ENCODE data around the gene DGKI. TPM values are rescaled to one million over a fixed set of nuclear protein-coding genes. Genes with fewer than 3 reads are reported as not detected.

The DGKI gene
- total RNA-seq, 2 donors from 2014 or later: 0.04 to 0.64 TPM

DNA sequence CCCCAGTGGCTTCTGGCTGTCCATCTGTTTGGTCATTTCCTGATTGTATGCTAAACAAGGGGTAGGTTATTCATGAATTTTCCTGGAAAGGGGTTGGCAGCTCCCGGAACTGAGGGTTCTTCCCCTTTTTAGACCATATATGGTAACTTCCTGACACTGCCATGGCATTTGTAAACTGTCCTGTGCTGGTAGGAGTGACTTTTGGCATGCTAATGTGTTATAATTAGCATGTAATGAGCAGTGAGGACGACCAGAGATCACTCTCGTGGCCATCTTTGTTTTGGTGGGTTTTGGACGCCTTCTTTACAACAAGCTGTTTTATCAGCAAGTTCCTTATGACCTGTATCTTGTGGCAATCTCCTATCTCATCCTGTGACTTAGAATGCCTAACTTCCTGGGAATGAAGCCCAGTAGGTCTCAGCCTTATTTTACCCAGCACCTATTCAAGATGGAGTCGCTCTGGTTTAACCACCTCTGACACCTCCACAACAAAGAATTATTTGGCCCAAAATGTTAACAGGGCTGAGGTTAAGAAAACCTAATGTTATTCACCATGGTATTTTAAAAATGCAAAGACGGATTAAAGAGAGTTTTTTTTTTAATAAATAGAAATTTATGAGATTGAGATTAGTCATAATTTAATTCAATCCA is 500.9 kb downstream of the DGKI start:
- H3K27me3 Mint-ChIP-seq (ENCODE audit: insufficient read depth): peaks cover 34% of the 10 kb centered on the region
- Histone ChIP-seq H3K27ac (ENCODE audit: low read depth, low read length) (no peak overlapping the region), H3K4me3 (ENCODE audit: low read length) (no peak overlapping the region), H3K4me1 (ENCODE audit: control insufficient read depth, insufficient read depth, low read length) (no peaks in the 10 kb centered on the region), H3K27me3 (ENCODE audit: control insufficient read depth, insufficient read depth, low read length, poor library complexity, severe bottlenecking) (no peaks in the 10 kb centered on the region), H3K9me3 (ENCODE audit: control insufficient read depth, low read length) (no peaks in the 10 kb centered on the region), H3K36me3 (ENCODE audit: control insufficient read depth, insufficient read depth, low read length) (no peaks in the 10 kb centered on the region), H3K9ac (ENCODE audit: extremely low read depth, low read length, poor library complexity, severe bottlenecking) (no peak overlapping the region)
- no peak for DNase-seq
- H3K36me3 Mint-ChIP-seq (ENCODE audit: low read depth): no peaks in the 10 kb centered on the region
- WGBS, 2 experiments (ENCODE audit: insufficient coverage in 1 of 2, insufficient read length in 1 of 2): 84 to 100% methylated on average over 2 to 6 of the region's 6 CpGs
- TF ChIP-seq, protein P1, sequence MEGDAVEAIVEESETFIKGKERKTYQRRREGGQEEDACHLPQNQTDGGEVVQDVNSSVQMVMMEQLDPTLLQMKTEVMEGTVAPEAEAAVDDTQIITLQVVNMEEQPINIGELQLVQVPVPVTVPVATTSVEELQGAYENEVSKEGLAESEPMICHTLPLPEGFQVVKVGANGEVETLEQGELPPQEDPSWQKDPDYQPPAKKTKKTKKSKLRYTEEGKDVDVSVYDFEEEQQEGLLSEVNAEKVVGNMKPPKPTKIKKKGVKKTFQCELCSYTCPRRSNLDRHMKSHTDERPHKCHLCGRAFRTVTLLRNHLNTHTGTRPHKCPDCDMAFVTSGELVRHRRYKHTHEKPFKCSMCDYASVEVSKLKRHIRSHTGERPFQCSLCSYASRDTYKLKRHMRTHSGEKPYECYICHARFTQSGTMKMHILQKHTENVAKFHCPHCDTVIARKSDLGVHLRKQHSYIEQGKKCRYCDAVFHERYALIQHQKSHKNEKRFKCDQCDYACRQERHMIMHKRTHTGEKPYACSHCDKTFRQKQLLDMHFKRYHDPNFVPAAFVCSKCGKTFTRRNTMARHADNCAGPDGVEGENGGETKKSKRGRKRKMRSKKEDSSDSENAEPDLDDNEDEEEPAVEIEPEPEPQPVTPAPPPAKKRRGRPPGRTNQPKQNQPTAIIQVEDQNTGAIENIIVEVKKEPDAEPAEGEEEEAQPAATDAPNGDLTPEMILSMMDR (conservative IDR thresholded peaks at IDR 0.05): no peak
- no peaks in the 10 kb centered on the region for H3K9me3 Mint-ChIP-seq
- H3K4me1 Mint-ChIP-seq: peaks cover 13% of the 10 kb centered on the region
- H3K27ac Mint-ChIP-seq: no peak overlapping the region
- no peak overlapping the region for H3K4me3 Mint-ChIP-seq

- Mint-ChIP-seq H3K27me3 (ENCODE audit: insufficient read depth) (peaks cover 34% of the 10 kb centered on the region), H3K9me3 (no peaks in the 10 kb centered on the region), H3K4me1 (peaks cover 13% of the 10 kb centered on the region), H3K27ac (no peak within 1 kb of the TSS), H3K36me3 (ENCODE audit: low read depth) (no peaks in the 10 kb centered on the region), H3K4me3 (peak within 1 kb of the TSS; percentile 64)
- Histone ChIP-seq H3K4me1 (ENCODE audit: control insufficient read depth, insufficient read depth, low read length) (no peaks in the 10 kb centered on the region), H3K36me3 (ENCODE audit: control insufficient read depth, insufficient read depth, low read length) (no peaks in the 10 kb centered on the region), H3K9me3 (ENCODE audit: control insufficient read depth, low read length) (no peaks in the 10 kb centered on the region), H3K4me3 (ENCODE audit: low read length) (peak within 1 kb of the TSS; percentile 82), H3K27ac (ENCODE audit: low read depth, low read length) (peak within 1 kb of the TSS; percentile 68), H3K27me3 (ENCODE audit: control insufficient read depth, insufficient read depth, low read length, poor library complexity, severe bottlenecking) (no peaks in the 10 kb centered on the region), H3K9ac (ENCODE audit: extremely low read depth, low read length, poor library complexity, severe bottlenecking) (no peak within 1 kb of the TSS)
- peak; percentile 89 for DNase-seq
- TF ChIP-seq, protein P1 (conservative IDR thresholded peaks at IDR 0.05): no peak
- 2% methylated on average over 17 to 23 of the region's 23 CpGs for WGBS, 2 experiments (ENCODE audit: insufficient coverage in 1 of 2, insufficient read length in 1 of 2)
These were observed 503.4 kb downstream of the DGKI start, which contains the start of gene PTN for GRCh38 chr7:137343281-137343841. TSS of gene PTN (minus strand) at chr7:137343733. CDS start at chr7:137254973, 88,760 bp downstream.

DNA sequence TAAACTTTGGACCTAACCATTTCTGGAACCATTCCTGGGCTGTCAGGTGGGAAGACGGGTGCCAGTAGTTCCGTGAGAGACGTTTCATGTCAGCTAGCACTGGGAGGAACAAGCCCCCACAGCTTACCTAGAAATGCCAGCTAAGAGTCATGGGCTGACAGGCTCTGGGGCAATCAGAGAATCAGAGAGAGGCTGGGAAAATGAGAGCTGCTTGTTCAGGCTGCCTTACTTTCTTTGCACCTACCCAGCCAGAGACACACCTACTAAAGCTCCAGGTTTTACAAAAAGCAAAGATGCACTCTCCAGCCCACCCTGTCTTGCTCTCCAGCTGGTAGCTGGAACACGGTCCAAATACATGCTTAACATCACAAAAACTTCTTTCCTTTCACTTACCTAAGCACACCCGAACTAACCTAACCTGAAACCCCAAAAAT is 503.9 kb downstream of the DGKI start:
- 38 to 42% methylated on average over 3 to 5 of the region's 5 CpGs for WGBS, 2 experiments (ENCODE audit: insufficient coverage in 1 of 2, insufficient read length in 1 of 2)
- Histone ChIP-seq H3K9me3 (ENCODE audit: control insufficient read depth, low read length) (no peaks in the 10 kb centered on the region), H3K36me3 (ENCODE audit: control insufficient read depth, insufficient read depth, low read length) (no peaks in the 10 kb centered on the region), H3K27ac (ENCODE audit: low read depth, low read length) (peak overlapping the region; percentile 68), H3K4me3 (ENCODE audit: low read length) (peak overlapping the region; percentile 82), H3K9ac (ENCODE audit: extremely low read depth, low read length, poor library complexity, severe bottlenecking) (no peak overlapping the region), H3K4me1 (ENCODE audit: control insufficient read depth, insufficient read depth, low read length) (no peaks in the 10 kb centered on the region), H3K27me3 (ENCODE audit: control insufficient read depth, insufficient read depth, low read length, poor library complexity, severe bottlenecking) (no peaks in the 10 kb centered on the region)
- TF ChIP-seq, protein P1 (conservative IDR thresholded peaks at IDR 0.05): no peak
- H3K36me3 Mint-ChIP-seq (ENCODE audit: low read depth): no peaks in the 10 kb centered on the region
- peaks cover 34% of the 10 kb centered on the region for H3K27me3 Mint-ChIP-seq (ENCODE audit: insufficient read depth)
- H3K27ac Mint-ChIP-seq: no peak overlapping the region
- peaks cover 13% of the 10 kb centered on the region for H3K4me1 Mint-ChIP-seq
- no peak for DNase-seq
- peak overlapping the region; percentile 64 for H3K4me3 Mint-ChIP-seq
- no peaks in the 10 kb centered on the region for H3K9me3 Mint-ChIP-seq
